HG02938 (cell line): ENCODE results near the gene RACGAP1.
"Not testable (repeated sequence)": the region's sequence is repeated elsewhere in the genome, so short reads cannot be mapped to it uniquely, and the experiment has no call there.

Experiments used
- ATAC-seq: cut with Tn5 transposase; IDR thresholded peaks from one replicate; pipeline ENCODE4 v1.9.1; 2021; ENCODE audit warnings: mild to moderate bottlenecking, moderate library complexity; ENCODE audit not compliant: unreplicated experiment

RACGAP1 gene

DNA sequence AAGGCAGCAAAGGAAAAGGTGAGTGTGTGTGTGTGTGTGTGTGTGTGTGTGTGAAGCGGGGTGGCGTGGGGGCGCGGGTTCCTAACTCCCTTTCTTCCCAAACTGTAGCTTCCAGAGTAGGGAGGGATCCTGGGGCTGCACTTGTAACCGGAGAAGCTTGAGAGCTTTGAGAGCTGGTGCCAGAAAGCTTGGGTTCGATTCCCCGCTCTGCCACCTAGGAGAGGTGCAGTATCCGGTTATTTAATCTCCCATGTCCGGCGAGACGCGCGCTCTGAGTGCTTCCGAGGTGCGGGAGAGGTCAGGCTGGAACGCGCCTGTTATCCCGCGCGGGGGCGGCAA lies 7.2 kb upstream of the RACGAP1 start:
- ATAC-seq = no peak

DNA sequence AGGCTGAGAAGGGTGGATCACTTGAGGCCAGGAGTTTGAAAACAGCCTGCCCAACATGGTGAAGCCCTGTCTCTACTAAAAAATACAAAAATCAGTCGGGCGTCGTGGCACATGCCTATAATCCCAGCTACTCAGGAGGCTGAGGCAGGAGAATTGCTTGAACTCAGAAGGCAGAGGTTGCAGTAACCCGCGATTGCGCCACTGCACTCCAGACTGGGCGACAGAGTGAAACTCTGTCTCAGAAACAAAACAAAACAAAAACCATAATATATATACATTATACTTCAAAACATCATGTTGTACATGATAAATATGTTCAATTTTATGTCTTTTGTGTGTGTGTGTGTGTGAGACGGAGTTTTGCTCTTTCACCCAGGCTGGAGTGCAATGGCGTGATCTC lies 5.2 kb upstream of the RACGAP1 start:
- ATAC-seq = not testable (repeated sequence)

DNA sequence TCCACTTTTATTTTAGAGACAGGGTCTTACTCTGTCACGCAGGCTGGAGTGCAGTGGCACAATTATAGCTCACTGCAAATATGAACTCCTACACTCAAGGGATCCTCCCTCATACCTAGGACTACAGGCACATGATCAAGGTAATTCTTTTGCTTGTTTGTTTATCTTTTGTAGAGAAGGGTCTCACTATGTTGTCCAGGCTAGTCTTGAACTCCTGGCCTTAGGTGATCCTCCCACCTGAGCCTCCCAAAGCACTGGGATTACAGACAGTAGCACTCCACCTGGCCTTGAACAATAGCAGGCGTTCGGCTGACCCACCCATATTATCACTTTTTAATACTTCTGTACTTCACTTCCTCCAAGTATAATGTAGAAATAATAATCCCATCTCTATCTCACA lies 1.4 kb upstream of the RACGAP1 start:
- no peak for ATAC-seq

DNA sequence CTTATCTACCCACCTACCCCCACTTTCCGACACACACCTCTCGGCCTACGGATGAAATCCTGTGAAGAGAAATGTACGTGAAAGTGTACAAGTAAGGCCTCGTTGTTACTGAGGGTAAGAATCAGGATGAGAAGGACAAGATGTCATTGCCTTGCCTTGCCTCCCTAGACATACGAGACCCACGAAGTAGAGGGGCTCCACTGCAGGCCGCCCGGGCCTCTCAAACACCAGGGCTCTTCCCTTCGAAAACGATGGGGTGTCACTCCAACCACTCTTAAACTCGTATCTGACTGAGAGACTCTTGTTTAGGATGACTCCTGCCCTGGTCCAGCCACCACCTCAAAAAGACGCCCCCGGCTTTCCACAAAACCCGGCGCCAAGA lies 498 bp downstream of the RACGAP1 start:
- ATAC-seq = peak; percentile 21

DNA sequence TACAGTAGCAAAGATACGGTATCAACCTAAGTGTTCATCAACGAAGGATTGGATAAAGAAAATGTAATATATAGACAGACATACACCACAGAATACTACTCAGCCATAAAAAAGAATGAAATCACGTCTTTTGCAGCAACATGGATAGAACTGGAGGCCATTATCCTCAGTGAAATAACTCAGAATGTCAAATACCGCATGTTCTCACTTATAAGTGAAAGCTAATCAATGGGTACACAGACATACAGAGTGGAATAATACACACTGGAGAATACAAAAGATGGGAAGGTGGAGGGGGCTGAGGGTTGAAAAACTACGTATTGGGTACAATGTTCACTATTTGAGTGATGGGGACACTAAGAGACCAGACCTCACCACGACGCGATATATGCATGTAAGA lies 1.1 kb downstream of the RACGAP1 start:
- no peak for ATAC-seq

DNA sequence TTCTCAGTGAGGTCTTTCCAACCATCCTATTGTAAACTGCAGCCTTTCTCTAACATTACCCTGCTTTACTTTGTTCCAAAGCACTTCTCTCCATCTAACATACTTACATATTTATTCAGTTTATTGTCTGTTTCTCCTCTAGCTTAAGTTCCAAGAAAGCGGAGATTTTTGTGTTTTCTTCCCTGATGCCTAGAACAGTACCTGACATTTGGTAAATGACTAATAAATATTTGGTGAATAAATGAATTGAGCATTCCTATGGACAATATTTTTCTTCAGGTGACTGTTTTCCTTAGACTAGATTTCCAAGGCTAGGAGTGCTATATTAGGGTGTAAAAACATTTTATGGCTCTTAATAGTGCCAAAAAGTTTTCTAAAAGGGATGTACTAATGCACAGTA lies 2.4 kb downstream of the RACGAP1 start:
- ATAC-seq = no peak

DNA sequence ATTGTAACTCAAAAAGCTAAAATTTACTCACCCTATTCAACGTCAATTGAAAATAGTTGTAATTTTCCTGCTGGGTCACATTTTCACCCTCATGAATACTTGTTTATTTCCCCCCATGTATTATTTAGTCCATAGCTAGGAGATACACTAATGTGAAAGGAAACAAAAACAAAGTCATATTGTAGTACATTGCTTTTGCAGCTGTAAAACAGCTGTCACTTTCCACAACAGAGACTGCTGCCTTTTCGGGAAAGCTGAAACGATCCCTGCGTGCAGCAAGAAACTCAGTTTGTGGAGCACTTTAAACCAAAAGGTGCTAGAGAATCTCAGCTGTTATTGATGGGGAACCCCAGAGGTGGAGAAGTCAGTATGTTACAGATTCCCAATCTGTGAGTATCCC lies 4.3 kb downstream of the RACGAP1 start:
- ATAC-seq = no peak

DNA sequence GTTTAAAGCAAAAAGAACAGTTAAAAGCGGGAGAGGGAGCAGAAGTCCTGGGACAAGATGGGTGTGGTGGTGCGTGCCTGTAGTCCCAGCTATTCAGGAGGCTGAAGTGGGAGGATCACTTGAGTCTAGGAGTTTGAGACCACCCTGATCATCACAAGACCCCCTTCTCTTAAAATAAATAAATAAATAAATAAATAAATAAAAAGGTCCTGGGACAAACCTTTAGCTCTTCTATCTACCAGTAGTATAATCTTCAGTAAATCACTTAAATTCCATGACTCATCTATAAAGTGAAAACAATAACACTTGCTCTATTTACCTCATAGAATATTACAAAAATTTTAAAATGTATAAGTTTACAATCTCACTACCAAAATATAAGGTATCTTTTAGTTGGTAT lies 5.8 kb downstream of the RACGAP1 start:
- ATAC-seq = no peak

DNA sequence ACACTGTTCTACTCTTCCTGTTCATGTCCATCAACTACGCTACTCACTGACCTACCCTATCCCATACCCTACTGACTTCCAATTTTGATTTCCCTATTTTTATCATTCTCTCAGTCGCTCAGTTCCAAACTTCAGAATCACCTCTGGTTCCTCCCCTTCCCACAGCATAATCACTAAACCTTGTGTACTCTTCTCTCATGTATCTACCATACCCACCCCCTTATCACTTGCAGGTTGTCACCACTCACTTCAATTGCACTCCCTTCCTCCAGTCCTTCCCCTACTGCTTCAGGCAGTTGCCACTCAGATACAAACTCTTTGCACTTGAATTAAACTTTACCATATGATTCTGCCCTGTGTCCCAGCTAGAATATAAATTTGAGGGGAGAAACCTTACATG lies 6.3 kb downstream of the RACGAP1 start:
- ATAC-seq = no peak

DNA sequence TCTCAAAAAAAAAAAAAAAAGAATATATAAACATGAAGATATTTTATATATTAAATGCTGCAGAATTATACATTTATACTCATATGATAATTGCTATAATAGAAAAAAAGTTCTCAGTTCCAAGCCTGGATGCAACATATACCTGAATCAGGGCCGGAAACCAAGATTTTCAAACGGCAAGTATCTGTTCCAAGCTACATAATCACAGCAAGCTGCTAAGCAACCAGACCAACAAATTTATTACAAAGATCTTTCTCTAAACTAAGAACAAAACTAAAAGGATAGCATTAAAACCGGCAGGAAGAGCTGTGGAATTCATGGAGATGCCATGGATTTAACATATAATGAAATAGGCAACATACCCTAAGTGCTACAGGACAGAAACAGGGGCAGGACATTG lies 7.1 kb downstream of the RACGAP1 start:
- no peak for ATAC-seq

DNA sequence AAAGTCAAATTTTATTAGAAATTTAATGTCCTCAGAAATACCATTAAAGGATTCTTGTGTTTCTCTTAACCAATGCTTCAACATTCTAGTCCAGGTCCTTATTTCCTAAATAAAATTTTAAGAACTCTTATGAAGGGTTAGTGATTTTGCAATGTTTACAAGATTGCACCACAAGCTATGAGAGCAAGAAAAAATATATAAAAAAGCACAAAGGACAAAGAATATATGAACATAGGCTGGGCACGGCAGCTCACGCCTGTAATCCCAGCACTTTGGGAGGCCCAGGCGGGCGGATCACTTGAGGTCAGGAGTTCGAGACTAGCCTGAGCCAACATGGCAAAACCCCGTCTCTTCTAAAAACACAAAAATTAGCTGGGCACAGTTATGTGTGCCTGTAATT lies 7.7 kb downstream of the RACGAP1 start:
- ATAC-seq = no peak

DNA sequence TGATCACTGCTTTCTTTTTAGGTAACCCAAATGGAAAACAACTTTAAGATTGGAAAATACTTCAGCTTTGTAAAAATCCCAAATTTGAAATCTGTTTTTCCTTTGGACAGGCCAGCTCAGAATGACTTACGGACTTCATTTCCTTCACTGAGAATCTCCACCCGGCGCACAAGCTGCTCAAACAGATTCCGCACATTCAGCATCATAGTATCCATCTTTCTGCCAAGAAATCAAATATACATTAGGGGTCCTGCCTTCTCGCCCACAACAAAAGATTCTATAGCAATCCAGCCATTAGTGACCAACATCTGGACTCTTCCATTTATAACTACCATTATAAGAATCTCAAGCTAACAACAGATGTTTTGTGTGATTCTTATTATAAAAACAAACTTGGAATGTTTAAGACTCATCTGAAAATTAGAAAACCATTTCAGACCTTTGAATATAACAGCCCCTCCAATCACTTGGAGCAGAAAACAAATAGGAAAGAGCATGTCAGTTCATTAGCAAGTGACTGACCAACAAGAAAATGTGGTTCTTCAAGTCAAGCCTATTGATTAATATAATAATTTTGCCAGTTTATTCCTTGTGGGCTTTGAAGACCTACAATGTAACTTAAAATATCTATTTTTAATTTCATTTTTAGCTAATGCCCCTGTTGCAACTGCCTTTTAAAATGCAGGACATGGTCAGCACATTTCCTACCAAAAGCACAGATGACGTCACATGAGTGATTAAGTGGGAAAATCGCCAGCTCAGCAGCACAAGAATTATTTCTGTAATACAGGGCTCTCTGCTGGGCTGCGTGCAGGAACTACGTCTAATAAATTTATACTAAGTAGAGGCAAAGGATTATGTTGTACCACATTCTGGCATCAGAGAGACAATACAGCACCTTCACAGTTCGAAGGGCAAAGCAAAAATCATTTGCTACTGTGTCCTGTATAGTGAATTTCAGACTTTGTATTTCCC lies 8.5 kb downstream of the RACGAP1 start:
- no peak for ATAC-seq

DNA sequence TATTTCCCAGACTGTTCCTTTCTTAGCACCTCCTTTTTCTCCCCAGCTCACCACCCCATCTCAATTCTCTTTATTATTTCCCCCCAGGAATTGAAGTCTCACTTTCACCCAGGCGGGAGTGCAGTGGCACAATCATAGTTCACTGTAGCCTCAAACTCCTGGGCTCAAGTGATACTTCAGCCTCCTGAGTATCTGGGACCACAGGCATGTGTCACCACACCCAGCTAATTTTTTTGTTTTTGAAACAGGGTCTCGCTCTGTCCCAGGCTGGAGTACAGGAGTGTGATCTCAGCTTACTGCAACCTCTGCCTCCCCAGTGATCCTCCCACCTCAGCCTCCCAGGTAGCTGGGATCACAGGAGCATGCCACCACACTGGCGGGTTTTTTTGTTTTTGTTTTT lies 11.0 kb downstream of the RACGAP1 start:
- no peak for ATAC-seq

DNA sequence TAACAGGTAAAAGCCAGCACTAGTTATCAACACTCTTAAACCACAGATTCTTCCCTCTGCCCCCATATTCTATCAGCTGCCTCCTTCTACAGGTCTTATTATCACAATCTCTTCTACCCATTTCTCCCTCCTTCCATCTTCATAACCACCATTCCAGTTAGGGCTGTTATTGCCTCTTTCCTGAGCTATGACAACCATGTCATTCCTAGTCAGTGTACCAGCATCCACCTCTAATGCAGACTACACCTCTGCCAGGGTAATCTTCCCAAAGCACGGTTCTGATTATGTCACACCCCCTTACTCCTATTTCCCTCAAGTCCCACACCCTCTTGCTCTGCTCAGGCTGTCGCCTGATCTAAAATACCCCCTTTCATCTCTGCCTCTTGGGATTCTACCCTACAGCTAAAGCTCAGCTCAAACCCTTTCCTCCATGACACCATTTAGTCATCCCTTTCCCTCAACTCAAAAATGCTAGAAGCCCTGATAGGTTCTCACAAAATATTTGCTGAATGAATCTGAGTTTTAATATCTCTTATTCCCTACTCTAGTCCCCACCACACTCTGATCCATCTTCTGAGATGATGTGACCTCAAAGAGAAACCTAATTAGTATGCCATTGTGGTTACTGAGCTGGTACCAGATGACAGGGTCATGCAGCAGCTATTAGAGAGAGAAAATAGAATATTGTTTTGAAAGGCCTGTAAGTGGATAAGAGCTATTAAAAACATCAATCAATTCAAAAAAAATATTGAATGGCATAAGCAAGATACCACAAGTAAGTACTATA lies 11.7 kb downstream of the RACGAP1 start:
- no peak for ATAC-seq

DNA sequence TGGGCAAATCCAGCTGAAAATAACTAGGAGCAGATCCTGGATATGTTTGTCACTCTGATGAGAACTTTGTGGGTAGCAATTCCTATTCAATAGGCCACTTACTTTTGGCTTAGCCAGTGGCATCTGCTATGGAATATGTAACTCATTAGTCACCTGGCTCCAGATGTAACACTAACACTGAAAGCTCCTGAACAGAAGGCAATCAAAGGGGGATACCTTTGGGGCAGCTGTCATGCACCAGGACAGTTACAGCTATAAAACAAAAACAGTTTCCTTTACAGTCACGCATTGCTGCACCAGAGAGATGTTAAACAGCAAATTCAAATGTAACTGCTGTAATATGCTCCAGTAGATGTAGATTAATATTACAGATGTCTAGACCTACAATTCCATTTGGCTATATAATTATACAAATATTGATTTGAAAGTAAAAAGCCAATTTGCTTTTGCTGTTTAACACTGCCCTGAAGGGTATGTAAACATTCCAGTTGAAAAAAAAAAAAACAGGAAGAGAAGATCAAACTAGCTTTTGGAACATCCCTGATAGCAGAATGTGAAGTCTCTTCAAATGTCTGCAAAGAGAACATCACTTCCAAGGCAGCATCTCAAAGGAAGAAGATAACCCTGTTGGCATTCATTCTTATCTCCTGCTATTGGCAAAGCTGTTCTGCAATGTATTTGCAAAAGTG lies 18.4 kb downstream of the RACGAP1 start:
- no peak for ATAC-seq

DNA sequence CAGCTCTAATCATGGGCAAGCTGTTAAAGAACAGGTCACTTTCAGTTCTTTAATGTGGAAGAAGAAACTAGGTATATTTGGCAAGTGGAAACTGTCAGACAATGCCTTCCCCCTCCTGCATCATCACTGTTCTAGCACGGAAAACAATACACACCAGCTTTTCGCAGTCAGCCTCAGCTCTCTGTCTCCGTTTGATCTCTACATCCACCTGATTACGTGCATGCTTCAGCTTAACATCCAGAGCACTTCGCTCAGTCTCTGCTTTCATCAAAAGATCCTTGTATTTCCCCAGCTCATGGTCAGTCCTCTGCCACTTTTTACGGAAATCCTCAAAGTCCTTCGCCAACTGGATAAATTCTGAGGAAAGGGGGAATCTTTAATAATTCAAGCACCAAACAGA lies 19.0 kb downstream of the RACGAP1 start:
- no peak for ATAC-seq

DNA sequence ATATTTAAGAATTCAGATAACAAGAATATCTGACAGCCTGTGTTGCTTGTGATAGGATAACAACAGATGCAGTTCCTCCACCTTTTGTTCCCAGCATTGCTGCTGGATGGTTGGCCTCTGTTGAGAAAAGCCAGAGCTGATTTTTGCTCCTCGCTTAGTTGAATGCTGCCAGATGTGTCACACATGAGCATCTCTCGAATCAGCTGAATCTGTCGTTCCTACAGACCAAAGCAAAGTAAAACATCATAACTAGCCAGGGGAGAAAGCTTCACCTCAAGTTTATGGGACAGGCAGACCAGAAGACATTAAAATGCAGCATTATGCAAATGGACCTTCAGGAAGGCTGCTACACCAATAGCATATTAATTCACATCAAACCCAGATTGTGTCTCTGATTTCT lies 20.1 kb downstream of the RACGAP1 start:
- ATAC-seq = no peak

DNA sequence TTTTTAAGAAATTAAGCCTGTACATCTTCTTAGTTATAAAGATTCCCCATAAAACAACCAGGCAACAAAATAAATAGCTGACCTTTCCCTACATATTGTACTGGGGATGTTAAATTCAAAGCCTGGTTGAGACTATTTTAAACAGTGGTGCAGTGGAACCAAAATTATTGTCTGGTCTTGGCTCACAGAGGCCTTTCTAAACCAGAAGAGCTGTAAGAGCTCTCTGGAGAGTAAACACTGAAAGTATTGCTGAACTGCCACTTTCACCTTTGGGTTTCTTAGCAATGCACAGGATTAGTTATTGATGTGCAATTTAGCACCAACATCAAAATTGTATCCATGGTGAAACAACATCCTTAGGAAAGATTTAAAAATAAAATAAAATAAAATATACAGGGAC lies 20.6 kb downstream of the RACGAP1 start:
- ATAC-seq = no peak

DNA sequence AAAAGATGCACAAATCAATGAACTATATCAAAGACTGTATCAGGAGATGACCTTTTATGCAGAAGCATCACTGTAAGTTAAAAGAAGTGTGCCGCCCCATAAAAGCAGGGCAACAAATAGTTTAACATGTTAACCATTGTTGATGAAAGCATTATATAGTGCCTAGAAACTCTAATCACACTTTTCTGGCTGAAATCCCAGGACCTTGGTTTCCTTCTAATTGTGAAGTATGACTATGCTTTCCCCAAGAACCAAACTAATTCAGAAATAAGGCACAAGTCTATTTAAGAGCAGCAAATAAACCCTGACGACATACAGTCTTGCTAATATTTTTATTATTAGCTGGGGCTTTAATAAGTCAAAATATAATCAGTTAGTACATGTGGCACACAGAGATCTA lies 21.7 kb downstream of the RACGAP1 start:
- no peak for ATAC-seq

DNA sequence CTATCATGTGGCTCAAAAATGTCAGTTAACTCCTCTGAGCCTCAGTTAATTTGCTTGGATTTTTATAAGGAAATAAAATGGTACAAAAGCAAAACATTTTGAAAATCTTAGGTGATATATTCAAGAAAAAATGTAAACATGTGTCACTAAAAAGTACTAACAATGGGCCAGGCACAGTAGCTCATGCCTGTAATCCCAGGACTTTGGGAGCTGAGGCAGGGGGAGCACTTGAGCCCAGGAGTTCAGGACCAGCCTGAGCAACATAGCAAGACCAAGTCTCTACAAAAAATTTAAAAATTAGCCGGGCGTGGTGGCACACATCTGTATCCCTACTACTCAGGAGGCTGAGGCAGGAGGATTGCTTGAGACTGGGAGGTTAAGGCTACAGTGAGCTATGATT lies 26.8 kb downstream of the RACGAP1 start:
- ATAC-seq = no peak

DNA sequence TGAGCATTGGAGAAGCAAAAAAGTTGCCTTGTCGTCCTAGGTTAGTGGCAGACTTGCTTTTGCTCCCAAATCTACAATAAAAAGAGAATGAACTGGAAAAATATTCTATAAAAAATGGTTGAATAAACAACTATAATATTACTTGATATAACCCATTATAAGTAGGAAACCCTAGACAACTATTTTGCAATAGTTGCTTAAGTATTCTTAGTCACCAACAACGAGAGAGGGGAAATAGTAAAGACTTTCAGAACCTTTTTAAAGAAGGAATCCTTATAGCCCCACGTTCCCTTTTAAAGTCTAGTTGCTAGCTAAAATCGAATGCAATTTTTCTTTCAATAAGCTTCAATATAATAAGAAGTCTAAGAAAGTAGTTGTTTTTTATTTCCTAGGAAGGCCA lies 35.0 kb downstream of the RACGAP1 start:
- ATAC-seq = no peak

DNA sequence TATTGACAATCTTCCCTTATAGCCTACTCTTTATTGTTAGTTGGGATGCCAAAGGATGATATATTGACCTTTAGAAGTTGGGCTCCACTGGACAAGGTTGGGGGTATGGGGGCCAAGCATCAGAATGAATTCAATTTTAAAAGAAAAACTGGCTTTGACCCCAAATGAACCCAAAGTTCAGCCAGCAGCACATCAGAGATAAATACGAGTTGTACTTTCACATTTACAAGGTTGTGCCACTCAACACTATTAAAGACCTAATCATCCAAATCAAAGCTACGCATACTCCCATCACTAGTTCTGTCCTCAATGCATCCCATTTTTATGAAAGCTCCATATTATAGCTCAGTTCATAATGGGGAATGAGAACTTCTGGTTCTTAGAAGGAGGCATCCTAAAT lies 35.9 kb downstream of the RACGAP1 start:
- ATAC-seq = not testable (repeated sequence)
